Measurements from ENCODE around the gene NCBP2.
"Not testable (repeated sequence)": the region's sequence is repeated elsewhere in the genome, so short reads cannot be mapped to it uniquely, and the experiment has no call there.

Gene NCBP2

DNA sequence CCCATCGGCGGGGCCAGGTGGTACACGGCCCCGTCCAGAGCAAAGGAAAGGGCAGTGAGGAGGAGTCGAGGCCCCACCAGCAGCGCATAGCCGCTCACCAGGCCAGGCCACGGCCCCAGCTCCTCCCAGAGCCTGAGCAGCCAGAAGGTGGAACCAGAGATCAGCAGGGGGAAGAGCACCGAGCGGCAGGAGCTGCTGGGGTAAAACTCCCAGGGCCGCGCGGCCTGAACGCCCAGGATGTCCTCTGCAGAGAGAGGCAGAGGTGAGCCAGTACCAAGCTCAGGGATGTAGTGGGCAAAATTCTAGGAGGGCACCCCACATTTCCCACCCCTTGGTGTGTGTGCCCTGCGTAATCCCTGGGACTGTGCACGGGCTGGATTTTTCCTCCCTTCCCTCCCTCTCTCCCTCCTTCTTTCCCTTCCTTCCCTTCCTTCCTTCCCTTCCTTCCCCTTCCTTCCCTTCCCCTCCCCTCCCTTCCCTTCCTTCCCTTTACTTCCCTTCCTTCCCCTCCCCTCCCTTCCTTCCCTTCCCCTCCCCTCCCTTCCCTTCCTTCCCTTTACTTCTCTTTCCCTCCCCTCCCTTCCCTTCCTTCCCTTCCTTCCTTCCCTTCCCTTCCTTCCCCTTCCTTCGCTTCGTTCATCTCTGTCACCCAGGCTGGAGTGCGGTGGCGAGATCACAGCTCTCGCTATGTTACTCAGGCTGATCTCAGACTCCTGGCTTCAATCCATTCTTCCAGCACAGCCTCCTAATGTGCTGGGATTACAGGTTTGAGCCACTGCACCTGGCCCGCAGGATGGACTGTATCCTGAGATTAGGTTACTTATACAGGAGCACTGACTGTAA, 6.3 kb upstream of the NCBP2 start:
- Histone ChIP-seq H3K27ac (ENCODE audit: low read depth, low read length) (no peak overlapping the region), H3K27me3 (ENCODE audit: control insufficient read depth in 1 of 2, insufficient read depth in 2 of 2, low read length in 2 of 2) (no peaks in the 10 kb centered on the region), H3K4me1 (ENCODE audit: insufficient read depth, low read length) (peaks cover 2% of the 10 kb centered on the region), H3K4me3 (ENCODE audit: low read depth in 1 of 2, low read length in 2 of 2) (no peak overlapping the region), H3K9ac (ENCODE audit: low read length) (no peak overlapping the region), H3K36me3 (ENCODE audit: insufficient read depth, low read length) (no peaks in the 10 kb centered on the region), H3K9me3 (ENCODE audit: low read length) (no peaks in the 10 kb centered on the region)

- Histone ChIP-seq H3K4me3 (ENCODE audit: low read depth in 1 of 2, low read length in 2 of 2) (no peak overlapping the region), H3K36me3 (ENCODE audit: insufficient read depth, low read length) (no peaks in the 10 kb centered on the region), H3K27me3 (ENCODE audit: control insufficient read depth in 1 of 2, insufficient read depth in 2 of 2, low read length in 2 of 2) (no peaks in the 10 kb centered on the region), H3K9ac (ENCODE audit: low read length) (no peak overlapping the region), H3K4me1 (ENCODE audit: insufficient read depth, low read length) (peaks cover 8% of the 10 kb centered on the region), H3K9me3 (ENCODE audit: low read length) (no peaks in the 10 kb centered on the region), H3K27ac (ENCODE audit: low read depth, low read length) (no peak overlapping the region)
These were observed 5.6 kb upstream of the NCBP2 start for GRCh38 chr3:196947860-196948441.

DNA sequence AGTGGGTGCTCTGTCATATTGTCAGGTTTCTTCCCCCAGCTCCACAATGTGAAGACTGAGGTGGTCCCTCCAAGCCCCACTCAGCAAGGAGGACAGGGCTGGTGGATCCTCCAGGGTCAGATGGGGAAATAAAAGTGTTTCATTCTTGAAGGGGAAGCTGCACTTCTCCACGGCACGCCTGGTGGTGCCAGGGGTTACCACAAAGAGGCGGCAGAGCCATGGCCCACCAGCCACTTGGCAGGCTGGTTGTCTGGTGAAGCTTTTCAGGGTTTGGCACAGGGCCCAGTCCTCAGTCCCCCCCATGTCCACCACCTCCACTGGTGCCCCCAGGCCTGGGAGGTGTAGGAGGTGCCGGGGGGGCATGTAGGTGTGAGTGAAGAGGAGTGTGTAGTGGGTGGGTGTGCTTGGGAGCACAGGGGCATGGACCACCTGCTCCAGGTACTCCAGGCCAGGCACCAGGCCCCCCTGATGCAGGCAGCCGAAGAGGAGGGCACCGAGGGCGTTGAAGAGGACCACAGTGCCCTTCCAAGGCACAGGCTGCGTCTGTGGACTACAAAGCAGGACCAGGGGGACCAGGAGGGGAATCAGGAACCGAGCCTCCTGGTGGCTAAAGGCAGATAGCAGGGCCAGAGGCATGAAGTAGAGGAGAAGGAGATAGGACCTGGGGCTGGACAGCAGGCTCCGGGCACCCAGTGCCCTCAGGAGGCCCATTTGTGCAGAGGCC, 5.0 kb upstream of the NCBP2 start:
- no peaks in the 10 kb centered on the region for H3K9me3 ChIP-seq (ENCODE audit: low read length)
- H3K27me3 ChIP-seq (ENCODE audit: control insufficient read depth in 1 of 2, insufficient read depth in 2 of 2, low read length in 2 of 2), result no peaks in the 10 kb centered on the region
- H3K9ac ChIP-seq (ENCODE audit: low read length), result no peak overlapping the region
- no peak overlapping the region for H3K4me3 ChIP-seq (ENCODE audit: low read depth in 1 of 2, low read length in 2 of 2)
- H3K27ac ChIP-seq (ENCODE audit: low read depth, low read length), result no peak overlapping the region
- peaks cover 8% of the 10 kb centered on the region for H3K4me1 ChIP-seq (ENCODE audit: insufficient read depth, low read length)
- H3K36me3 ChIP-seq (ENCODE audit: insufficient read depth, low read length), result no peaks in the 10 kb centered on the region

DNA sequence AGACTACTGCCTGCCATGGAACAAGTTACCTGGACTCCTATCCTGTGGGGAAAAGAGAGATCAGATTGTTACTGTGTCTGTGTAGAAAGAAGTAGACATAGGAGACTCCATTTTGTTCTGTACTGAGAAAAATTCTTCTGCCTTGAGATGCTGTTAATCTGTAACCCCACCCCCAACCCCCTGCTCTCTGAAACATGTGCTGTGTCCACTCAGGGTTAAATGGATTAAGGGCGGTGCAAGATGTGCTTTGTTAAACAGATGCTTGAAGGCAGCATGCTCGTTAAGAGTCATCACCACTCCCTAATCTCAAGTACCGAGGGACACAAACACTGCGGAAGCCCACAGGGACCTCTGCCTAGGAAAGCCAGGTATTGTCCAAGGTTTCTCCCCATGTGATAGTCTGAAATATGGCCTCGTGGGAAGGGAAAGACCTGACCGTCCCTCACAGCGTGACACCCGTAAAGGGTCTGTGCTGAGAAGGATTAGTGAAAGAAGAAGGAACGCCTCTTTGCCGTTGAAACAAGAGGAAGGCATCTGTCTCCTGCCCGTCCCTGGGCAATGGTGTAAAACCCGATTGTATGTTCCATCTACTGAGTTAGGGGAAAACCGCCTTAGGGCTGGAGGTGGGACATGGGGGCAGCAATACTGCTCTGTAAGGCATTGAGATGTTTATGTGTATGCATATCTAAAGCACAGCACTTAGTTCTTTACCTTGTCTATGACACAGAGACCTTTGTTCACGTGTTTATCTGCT, 1.9 kb upstream of the NCBP2 start:
- H3K27ac ChIP-seq (ENCODE audit: low read depth, low read length); H3K36me3 ChIP-seq (ENCODE audit: insufficient read depth, low read length); H3K27me3 ChIP-seq (ENCODE audit: control insufficient read depth in 1 of 2, insufficient read depth in 2 of 2, low read length in 2 of 2); H3K9ac ChIP-seq (ENCODE audit: low read length); H3K9me3 ChIP-seq (ENCODE audit: low read length): not testable (repeated sequence)
- H3K4me1 ChIP-seq (ENCODE audit: insufficient read depth, low read length), result peaks cover 13% of the 10 kb centered on the region
- peak overlapping the region in 1 of 2 donors; percentile 98 for H3K4me3 ChIP-seq (ENCODE audit: low read depth in 1 of 2, low read length in 2 of 2)

DNA sequence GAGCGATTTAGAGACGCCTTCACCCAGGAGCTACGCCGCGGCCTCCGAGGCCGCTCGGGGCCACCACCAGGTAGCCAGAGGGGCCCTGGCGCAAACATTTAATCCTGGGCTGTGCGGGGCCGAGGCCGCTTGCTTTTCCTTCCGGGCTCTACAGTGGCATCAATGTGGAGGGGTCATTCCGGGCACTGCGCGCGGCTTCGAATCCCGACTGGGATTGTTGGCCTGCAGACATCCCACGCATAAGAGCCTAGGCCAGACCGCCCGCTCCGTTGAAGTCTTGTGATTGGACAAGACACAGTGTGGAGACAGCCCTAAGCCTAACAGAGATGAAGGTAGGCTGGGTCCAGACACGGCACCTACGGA, 568 bp upstream of the NCBP2 start:
- Histone ChIP-seq H3K27ac (ENCODE audit: low read depth, low read length) (peak overlapping the region; percentile 78), H3K4me1 (ENCODE audit: insufficient read depth, low read length) (peaks cover 13% of the 10 kb centered on the region), H3K4me3 (ENCODE audit: low read depth in 1 of 2, low read length in 2 of 2) (peak overlapping the region; percentile 66 to 98), H3K9ac (ENCODE audit: low read length) (peak overlapping the region; percentile 50), H3K9me3 (ENCODE audit: low read length) (no peaks in the 10 kb centered on the region), H3K36me3 (ENCODE audit: insufficient read depth, low read length) (peaks cover 15% of the 10 kb centered on the region), H3K27me3 (ENCODE audit: control insufficient read depth in 1 of 2, insufficient read depth in 2 of 2, low read length in 2 of 2) (no peaks in the 10 kb centered on the region)

DNA sequence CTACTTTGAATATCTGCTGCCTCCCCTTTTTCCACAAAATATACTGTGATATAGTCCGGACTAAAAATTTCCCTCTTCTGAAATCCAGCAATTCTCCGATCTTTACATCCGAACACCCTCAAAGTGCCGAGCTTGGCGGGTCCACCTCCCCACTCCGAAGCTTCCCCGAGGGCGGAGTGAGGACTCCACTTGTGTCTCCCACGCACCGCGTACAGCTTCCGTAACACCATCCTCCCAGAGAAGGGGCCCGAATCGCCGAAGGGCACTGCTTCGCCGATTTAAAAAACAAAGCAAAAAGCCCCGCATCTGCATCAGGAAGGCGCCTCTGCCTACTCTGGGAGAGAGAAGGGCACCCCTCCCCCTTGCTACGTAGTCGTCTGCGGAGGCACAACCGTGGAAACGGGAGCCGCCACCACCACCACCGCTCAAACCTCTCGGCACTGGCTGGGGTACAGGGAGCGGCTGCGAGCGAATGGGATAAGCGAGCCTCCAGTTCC, 551 bp downstream of the NCBP2 start:
- peak overlapping the region; percentile 96 for H3K9ac ChIP-seq (ENCODE audit: low read length)
- no peaks in the 10 kb centered on the region for H3K9me3 ChIP-seq (ENCODE audit: low read length)
- peaks cover 27% of the 10 kb centered on the region for H3K36me3 ChIP-seq (ENCODE audit: insufficient read depth, low read length)
- H3K4me1 ChIP-seq (ENCODE audit: insufficient read depth, low read length), result peaks cover 13% of the 10 kb centered on the region
- H3K27me3 ChIP-seq (ENCODE audit: control insufficient read depth in 1 of 2, insufficient read depth in 2 of 2, low read length in 2 of 2), result no peaks in the 10 kb centered on the region
- H3K27ac ChIP-seq (ENCODE audit: low read depth, low read length), result peak overlapping the region; percentile 82
- peak overlapping the region; percentile 66 to 98 for H3K4me3 ChIP-seq (ENCODE audit: low read depth in 1 of 2, low read length in 2 of 2)

DNA sequence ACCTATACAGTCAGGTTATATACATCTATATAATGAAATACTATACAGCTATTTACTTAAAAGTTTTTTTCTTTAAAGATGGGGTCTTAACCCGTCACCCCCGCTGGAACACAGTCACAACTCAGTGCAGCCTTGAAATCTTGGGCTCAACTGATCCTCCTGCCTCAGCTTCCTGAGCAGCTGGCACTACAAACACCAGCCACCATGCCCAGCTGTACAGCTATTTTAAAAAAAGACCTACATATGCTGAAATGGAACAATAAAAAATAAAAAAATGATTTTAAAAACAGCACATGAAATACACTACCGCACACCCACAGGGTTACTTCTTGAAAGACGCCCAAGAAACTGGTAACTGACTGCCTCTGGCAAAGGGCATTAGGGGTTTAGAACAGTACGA, 3.8 kb downstream of the NCBP2 start:
- H3K4me1 ChIP-seq (ENCODE audit: insufficient read depth, low read length), result peaks cover 9% of the 10 kb centered on the region
- no peak overlapping the region for H3K9ac ChIP-seq (ENCODE audit: low read length)
- no peaks in the 10 kb centered on the region for H3K27me3 ChIP-seq (ENCODE audit: control insufficient read depth in 1 of 2, insufficient read depth in 2 of 2, low read length in 2 of 2)
- no peaks in the 10 kb centered on the region for H3K9me3 ChIP-seq (ENCODE audit: low read length)
- peaks cover 56% of the 10 kb centered on the region for H3K36me3 ChIP-seq (ENCODE audit: insufficient read depth, low read length)
- no peak overlapping the region for H3K27ac ChIP-seq (ENCODE audit: low read depth, low read length)
- no peak overlapping the region for H3K4me3 ChIP-seq (ENCODE audit: low read depth in 1 of 2, low read length in 2 of 2)

- Histone ChIP-seq H3K27me3 (ENCODE audit: control insufficient read depth in 1 of 2, insufficient read depth in 2 of 2, low read length in 2 of 2) (no peaks in the 10 kb centered on the region), H3K27ac (ENCODE audit: low read depth, low read length) (no peak overlapping the region), H3K9me3 (ENCODE audit: low read length) (no peaks in the 10 kb centered on the region), H3K36me3 (ENCODE audit: insufficient read depth, low read length) (peaks cover 56% of the 10 kb centered on the region), H3K4me3 (ENCODE audit: low read depth in 1 of 2, low read length in 2 of 2) (no peak overlapping the region), H3K9ac (ENCODE audit: low read length) (no peak overlapping the region), H3K4me1 (ENCODE audit: insufficient read depth, low read length) (peaks cover 5% of the 10 kb centered on the region)
These were observed 4.2 kb downstream of the NCBP2 start for GRCh38 chr3:196938124-196938523.

GRCh38 chr3:196936288-196936687, 6.0 kb downstream of the NCBP2 start:
- Histone ChIP-seq H3K9ac (ENCODE audit: low read length) (no peak overlapping the region), H3K27ac (ENCODE audit: low read depth, low read length) (no peak overlapping the region), H3K36me3 (ENCODE audit: insufficient read depth, low read length) (peaks cover 68% of the 10 kb centered on the region), H3K9me3 (ENCODE audit: low read length) (no peaks in the 10 kb centered on the region), H3K4me1 (ENCODE audit: insufficient read depth, low read length) (peaks cover 5% of the 10 kb centered on the region), H3K4me3 (ENCODE audit: low read depth in 1 of 2, low read length in 2 of 2) (no peak overlapping the region), H3K27me3 (ENCODE audit: control insufficient read depth in 1 of 2, insufficient read depth in 2 of 2, low read length in 2 of 2) (no peaks in the 10 kb centered on the region)

- no peak overlapping the region for H3K4me3 ChIP-seq (ENCODE audit: low read depth in 1 of 2, low read length in 2 of 2)
These were observed 9.7 kb downstream of the NCBP2 start for GRCh38 chr3:196932600-196932999.

More at GRCh38 chr3:196932600-196932999, 9.7 kb downstream of the NCBP2 start:
- Histone ChIP-seq H3K9ac (ENCODE audit: low read length) (no peak overlapping the region), H3K9me3 (ENCODE audit: low read length) (no peaks in the 10 kb centered on the region), H3K4me1 (ENCODE audit: insufficient read depth, low read length) (no peaks in the 10 kb centered on the region), H3K27ac (ENCODE audit: low read depth, low read length) (no peak overlapping the region), H3K36me3 (ENCODE audit: insufficient read depth, low read length) (peaks cover 83% of the 10 kb centered on the region), H3K27me3 (ENCODE audit: control insufficient read depth in 1 of 2, insufficient read depth in 2 of 2, low read length in 2 of 2) (no peaks in the 10 kb centered on the region)
